Omental fat pad (tissue), 4 donors: ENCODE measurements around the gene ADGRD1. TPM values are rescaled to one million over a fixed set of nuclear protein-coding genes. Genes with fewer than 3 reads are reported as not detected.
A peak's percentile ranks its signal among the peaks of the same experiment; 100 is the strongest.

ENCODE experiments used
- ATAC-seq: fragments of 150-250 bp; one replicate; pipeline ENCODE4 v1.9.1; 2016; ENCODE audit warnings: mild to moderate bottlenecking, moderate library complexity; ENCODE audit not compliant: low FRiP score
- DNase-seq: peaks from one replicate; pipeline ENCODE4 v3.0.0-alpha.2; 2019; ENCODE audit warnings: low spot score
- total RNA-seq, 4 donors: library from RNA; depleted of rRNA; stranded (reverse); fragments of >200 nt; gene quantifications; one replicate each; pipeline ENCODE4 v1.1.0, GENCODE V29; 2016
- TF ChIP-seq, protein P1 (sequence below), 3 donors: fragments of 450-650 bp; IDR thresholded peaks; one replicate each; pipeline ENCODE4 v1.5.1; 2016 to 2017; ENCODE audit warnings: antibody characterized with exemption in 3 of 3, mild to moderate bottlenecking in 3 of 3, moderate library complexity in 2 of 3

ADGRD1 gene
- total RNA-seq, 4 donors from 2014 or later, result 34.3 to 98.6 (median 52.4) TPM

- ATAC-seq (no peak), DNase-seq (no peak)
- TF ChIP-seq, protein P1, sequence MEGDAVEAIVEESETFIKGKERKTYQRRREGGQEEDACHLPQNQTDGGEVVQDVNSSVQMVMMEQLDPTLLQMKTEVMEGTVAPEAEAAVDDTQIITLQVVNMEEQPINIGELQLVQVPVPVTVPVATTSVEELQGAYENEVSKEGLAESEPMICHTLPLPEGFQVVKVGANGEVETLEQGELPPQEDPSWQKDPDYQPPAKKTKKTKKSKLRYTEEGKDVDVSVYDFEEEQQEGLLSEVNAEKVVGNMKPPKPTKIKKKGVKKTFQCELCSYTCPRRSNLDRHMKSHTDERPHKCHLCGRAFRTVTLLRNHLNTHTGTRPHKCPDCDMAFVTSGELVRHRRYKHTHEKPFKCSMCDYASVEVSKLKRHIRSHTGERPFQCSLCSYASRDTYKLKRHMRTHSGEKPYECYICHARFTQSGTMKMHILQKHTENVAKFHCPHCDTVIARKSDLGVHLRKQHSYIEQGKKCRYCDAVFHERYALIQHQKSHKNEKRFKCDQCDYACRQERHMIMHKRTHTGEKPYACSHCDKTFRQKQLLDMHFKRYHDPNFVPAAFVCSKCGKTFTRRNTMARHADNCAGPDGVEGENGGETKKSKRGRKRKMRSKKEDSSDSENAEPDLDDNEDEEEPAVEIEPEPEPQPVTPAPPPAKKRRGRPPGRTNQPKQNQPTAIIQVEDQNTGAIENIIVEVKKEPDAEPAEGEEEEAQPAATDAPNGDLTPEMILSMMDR (IDR thresholded peaks at IDR 0.05), result no peak
Measured at GRCh38 chr12:131005161-131006035, 51.7 kb downstream of the ADGRD1 start.

GRCh38 chr12:131006036-131006735 is 52.5 kb downstream of the ADGRD1 start:
- DNase-seq (no peak), ATAC-seq (no peak)
- TF ChIP-seq, protein P1 (IDR thresholded peaks at IDR 0.05), result no peak

- peak; percentile 21 for DNase-seq
- TF ChIP-seq, protein P1 (IDR thresholded peaks at IDR 0.05), result no peak
- ATAC-seq, result no peak
Measured at GRCh38 chr12:131007031-131007739, 53.5 kb downstream of the ADGRD1 start.

GRCh38 chr12:131007740-131008117 is 54.0 kb downstream of the ADGRD1 start:
- TF ChIP-seq, protein P1 (IDR thresholded peaks at IDR 0.05), result no peak
- ATAC-seq, result no peak
- no peak for DNase-seq

DNA sequence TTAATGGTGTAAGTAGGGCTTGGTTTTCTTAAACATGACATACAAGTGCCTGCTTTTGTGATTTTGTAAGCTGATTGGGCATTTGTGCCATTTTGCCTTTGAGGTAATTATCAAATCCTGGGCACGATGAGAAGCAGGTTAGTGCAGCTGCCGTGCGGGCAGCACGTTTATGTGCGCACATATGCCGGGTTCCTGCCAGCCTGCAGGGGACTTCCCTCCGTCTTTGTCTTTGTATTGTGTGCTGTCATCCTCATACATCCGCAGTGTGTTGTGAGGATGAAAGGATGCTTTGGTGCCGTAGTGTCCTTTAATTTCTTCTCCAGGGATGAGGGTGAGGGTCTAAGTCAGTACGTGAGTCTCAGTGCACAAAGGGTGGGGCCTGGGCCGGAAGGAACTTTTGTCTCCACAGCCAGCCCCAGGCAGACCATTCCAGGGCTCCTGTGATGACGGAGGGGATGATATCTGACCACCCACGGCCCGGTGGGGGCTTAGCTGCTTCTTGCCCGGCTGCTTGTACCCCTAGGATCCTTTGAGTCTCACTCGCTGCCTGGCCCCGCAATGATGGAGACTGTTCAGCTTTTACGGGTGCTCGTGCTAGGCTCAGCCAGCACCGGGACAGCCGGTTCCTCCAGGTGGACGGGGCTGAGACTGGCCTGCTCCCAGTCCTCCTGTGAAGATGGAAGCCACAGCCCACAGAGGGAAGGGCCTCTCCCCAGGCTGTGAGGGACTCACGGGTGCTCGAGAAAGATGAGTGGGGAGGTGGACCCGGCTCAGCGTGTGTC is 54.6 kb downstream of the ADGRD1 start:
- DNase-seq (no peak), ATAC-seq (no peak)
- TF ChIP-seq, protein P1 (IDR thresholded peaks at IDR 0.05), result no peak

DNA sequence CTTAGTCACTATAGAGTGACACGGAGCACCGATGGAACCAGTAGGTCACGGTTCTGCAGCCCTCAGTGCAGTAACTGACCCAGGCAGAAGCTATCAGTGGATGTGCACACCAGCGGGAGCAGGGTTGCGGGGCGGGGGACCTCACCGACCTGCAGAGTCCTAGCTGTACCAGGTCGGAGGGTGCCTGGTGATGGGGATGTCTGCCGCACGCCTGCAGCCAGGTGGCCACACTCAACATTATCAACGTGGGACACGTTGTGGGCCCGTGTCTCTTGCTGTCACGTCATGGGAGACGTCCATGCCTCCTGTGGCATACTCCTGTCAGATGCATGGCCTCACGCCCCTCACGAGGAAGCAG is 55.2 kb downstream of the ADGRD1 start:
- no peak for ATAC-seq
- no peak for DNase-seq
- TF ChIP-seq, protein P1 (IDR thresholded peaks at IDR 0.05), result no peak
